OCI-LY3 (cell line): ENCODE measurements around the gene BHMT.

ENCODE experiments used
- CTCF ChIP-seq: fragments of 200-600, 300-600 bp; sonication (generic); IDR thresholded peaks from 2 replicates; pipeline ENCODE4 v1.5.1; 2014; ENCODE audit warnings: antibody characterized with exemption, low read length, low read depth
- EZH2phosphoT487 ChIP-seq: fragments of 200-600 bp; shearing (Covaris generic); IDR thresholded peaks from 2 replicates; pipeline ENCODE4 v1.6.1; 2018; ENCODE audit warnings: antibody characterized with exemption, mixed run types, low read depth

- no peak for TF ChIP-seq CTCF
- no peak for TF ChIP-seq EZH2phosphoT487
These were observed 19.2 kb downstream of the BHMT start for GRCh38 chr5:79130781-79131180.
